Smooth muscle cell (in vitro differentiated cells): ENCODE measurements around the gene FER. TPM values are rescaled to one million over a fixed set of nuclear protein-coding genes. Genes with fewer than 3 reads are reported as not detected.

Experiments
- DNase-seq: peaks from one replicate; lab custom pipeline; 2025; ENCODE audit not compliant: unreplicated experiment; lab: John Stamatoyannopoulos, UW
- H2AFZ ChIP-seq: fragments of 200-600 bp; sonication (generic); 2 replicates; pipeline ENCODE4 v1.6.0; 2016; ENCODE audit warnings: antibody characterized with exemption, low read depth, mild to moderate bottlenecking
- H3F3A ChIP-seq: fragments of 200-600 bp; sonication (generic); 2 replicates; pipeline ENCODE4 v1.6.0; 2017; ENCODE audit warnings: antibody characterized with exemption, low read depth
- H3K27ac ChIP-seq: fragments of 200-600 bp; sonication (generic); 2 replicates; pipeline ENCODE4 v1.5.1; 2016; ENCODE audit warnings: low read depth, mild to moderate bottlenecking
- H3K27me3 ChIP-seq: fragments of 200-600 bp; sonication (generic); 2 replicates; pipeline ENCODE4 v1.6.1; 2016; ENCODE audit warnings: low read depth, mild to moderate bottlenecking
- H3K36me3 ChIP-seq: fragments of 200-600 bp; sonication (generic); 2 replicates; pipeline ENCODE4 v1.5.1; 2016; ENCODE audit warnings: low read depth
- H3K4me1 ChIP-seq: fragments of 200-600 bp; sonication (generic); 2 replicates; pipeline ENCODE4 v1.5.1; 2016; ENCODE audit warnings: low read depth
- H3K4me2 ChIP-seq: fragments of 200-600 bp; sonication (generic); 2 replicates; pipeline ENCODE4 v1.6.0; 2016; ENCODE audit warnings: mild to moderate bottlenecking
- H3K4me3 ChIP-seq: fragments of 200-600 bp; sonication (generic); 2 replicates; pipeline ENCODE4 v1.5.1; 2016; ENCODE audit warnings: mild to moderate bottlenecking
- H3K79me2 ChIP-seq: fragments of 200-600 bp; sonication (generic); 2 replicates; pipeline ENCODE4 v1.6.0; 2016; ENCODE audit warnings: low read depth, mild to moderate bottlenecking
- H3K9ac ChIP-seq: fragments of 200-600 bp; sonication (generic); 2 replicates; pipeline ENCODE4 v1.6.0; 2016; ENCODE audit warnings: low read depth
- H3K9me3 ChIP-seq: fragments of 200-600 bp; sonication (generic); replicated peaks from 2 replicates; pipeline ENCODE4 v1.5.1; 2016; ENCODE audit warnings: low read depth
- H4K20me1 ChIP-seq: fragments of 200-600 bp; sonication (generic); 2 replicates; pipeline ENCODE4 v1.6.0; 2016; ENCODE audit warnings: low read depth
- WGBS: methylation state at CpG from one replicate; pipeline ENCODE4 v1.1.7; 2016; ENCODE audit warnings: low lambda C conversion rate; 5-methylcytosine and 5-hydroxymethylcytosine counted together
- polyA plus RNA-seq: library from polyadenylated mRNA; unstranded; fragments of >200 nt; fragmentation: Nextera tagmentation; extraction: Ambion mirVana; gene quantifications from 2 replicates; pipeline ENCODE4 v1.2.1, GENCODE V29; 2016
- total RNA-seq: library from RNA; depleted of rRNA; stranded (reverse); fragments of >200 nt; gene quantifications from 2 replicates; pipeline ENCODE4 v1.2.3, GENCODE V29; 2014
- TF ChIP-seq, protein P1 (sequence below): fragments of 200-600 bp; sonication (generic); IDR thresholded peaks from 2 replicates; pipeline ENCODE4 v1.5.1; 2017; ENCODE audit warnings: borderline replicate concordance, mild to moderate bottlenecking, antibody characterized with exemption; ENCODE audit not compliant: insufficient read depth, poor library complexity, severe bottlenecking

Gene FER
- total and polyA plus RNA-seq, 2 experiments from 2014 or later = 15.6 to 16.4 TPM

DNA sequence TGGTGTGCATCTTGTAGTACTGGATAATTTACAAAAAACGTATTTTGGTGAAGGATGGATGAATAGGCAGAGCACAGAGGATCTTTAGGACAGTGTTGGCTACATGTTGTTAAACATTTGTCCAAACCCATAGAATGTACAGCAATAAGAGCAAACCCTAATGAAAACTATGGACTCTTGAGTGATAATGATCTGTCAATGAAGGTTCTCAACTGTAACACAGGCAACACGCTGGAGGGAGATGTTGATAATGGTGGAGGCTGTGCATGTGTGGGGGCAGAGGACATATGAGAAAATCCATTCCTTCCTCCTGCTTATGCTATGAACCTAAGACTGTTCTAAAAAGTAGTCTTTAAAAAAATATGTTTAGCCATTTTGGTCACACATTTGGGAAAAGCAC is 194.0 kb downstream of the FER start:
- H3K9me3 ChIP-seq = no peaks in the 10 kb centered on the region
- no peak overlapping the region for H3K9ac ChIP-seq
- no peaks in the 10 kb centered on the region for H3K79me2 ChIP-seq
- TF ChIP-seq, protein P1, sequence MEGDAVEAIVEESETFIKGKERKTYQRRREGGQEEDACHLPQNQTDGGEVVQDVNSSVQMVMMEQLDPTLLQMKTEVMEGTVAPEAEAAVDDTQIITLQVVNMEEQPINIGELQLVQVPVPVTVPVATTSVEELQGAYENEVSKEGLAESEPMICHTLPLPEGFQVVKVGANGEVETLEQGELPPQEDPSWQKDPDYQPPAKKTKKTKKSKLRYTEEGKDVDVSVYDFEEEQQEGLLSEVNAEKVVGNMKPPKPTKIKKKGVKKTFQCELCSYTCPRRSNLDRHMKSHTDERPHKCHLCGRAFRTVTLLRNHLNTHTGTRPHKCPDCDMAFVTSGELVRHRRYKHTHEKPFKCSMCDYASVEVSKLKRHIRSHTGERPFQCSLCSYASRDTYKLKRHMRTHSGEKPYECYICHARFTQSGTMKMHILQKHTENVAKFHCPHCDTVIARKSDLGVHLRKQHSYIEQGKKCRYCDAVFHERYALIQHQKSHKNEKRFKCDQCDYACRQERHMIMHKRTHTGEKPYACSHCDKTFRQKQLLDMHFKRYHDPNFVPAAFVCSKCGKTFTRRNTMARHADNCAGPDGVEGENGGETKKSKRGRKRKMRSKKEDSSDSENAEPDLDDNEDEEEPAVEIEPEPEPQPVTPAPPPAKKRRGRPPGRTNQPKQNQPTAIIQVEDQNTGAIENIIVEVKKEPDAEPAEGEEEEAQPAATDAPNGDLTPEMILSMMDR = no peak
- no peak overlapping the region for H3K4me2 ChIP-seq
- DNase-seq = no peak
- no peaks in the 10 kb centered on the region for H3K4me1 ChIP-seq
- no peaks in the 10 kb centered on the region for H3K36me3 ChIP-seq
- H2AFZ ChIP-seq = no peak overlapping the region
- H3K27ac ChIP-seq = no peak overlapping the region
- H3F3A ChIP-seq = no peaks in the 10 kb centered on the region
- H3K27me3 ChIP-seq = no peaks in the 10 kb centered on the region
- WGBS = 92% methylated on average over 2 of the region's 2 CpGs
- H3K4me3 ChIP-seq = no peak overlapping the region
- H4K20me1 ChIP-seq = no peaks in the 10 kb centered on the region

DNA sequence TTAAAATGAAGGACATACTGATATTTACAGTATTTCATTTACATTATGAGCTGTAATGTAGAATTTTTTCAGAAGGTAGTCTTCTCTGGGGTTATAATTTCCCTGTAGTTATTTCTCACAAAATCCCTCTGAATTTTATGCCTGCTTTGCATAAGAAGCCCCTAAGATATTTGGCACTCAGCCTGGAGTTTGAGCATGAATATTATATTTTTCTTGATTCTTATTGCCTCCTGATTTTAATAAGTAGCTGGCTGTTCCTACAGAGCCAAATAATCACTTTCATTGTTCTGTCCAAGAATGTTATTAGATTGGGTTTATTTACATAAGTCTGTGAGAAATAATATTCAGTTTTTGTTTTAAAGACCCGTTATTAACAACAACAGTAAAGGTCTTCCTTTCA is 195.0 kb downstream of the FER start:
- H3K9ac ChIP-seq = no peak overlapping the region
- no peak overlapping the region for H2AFZ ChIP-seq
- no peaks in the 10 kb centered on the region for H3F3A ChIP-seq
- no peak overlapping the region for H3K4me2 ChIP-seq
- no peaks in the 10 kb centered on the region for H3K79me2 ChIP-seq
- TF ChIP-seq, protein P1 = no peak
- DNase-seq = no peak
- H3K9me3 ChIP-seq = no peaks in the 10 kb centered on the region
- H3K27ac ChIP-seq = no peak overlapping the region
- no peaks in the 10 kb centered on the region for H3K27me3 ChIP-seq
- H4K20me1 ChIP-seq = no peaks in the 10 kb centered on the region
- 96% methylated on average over 1 of the region's 1 CpG for WGBS
- H3K36me3 ChIP-seq = no peaks in the 10 kb centered on the region
- H3K4me1 ChIP-seq = no peaks in the 10 kb centered on the region
- no peak overlapping the region for H3K4me3 ChIP-seq

GRCh38 chr5:108945094-108945493 is 197.4 kb downstream of the FER start:
- H3K9ac ChIP-seq = no peak overlapping the region
- H3K79me2 ChIP-seq = no peaks in the 10 kb centered on the region
- no peak overlapping the region for H2AFZ ChIP-seq
- 72% methylated on average over 3 of the region's 3 CpGs for WGBS
- H3K27me3 ChIP-seq = no peaks in the 10 kb centered on the region
- no peaks in the 10 kb centered on the region for H3K36me3 ChIP-seq
- no peaks in the 10 kb centered on the region for H3K4me1 ChIP-seq
- TF ChIP-seq, protein P1 = no peak
- no peaks in the 10 kb centered on the region for H3F3A ChIP-seq
- no peaks in the 10 kb centered on the region for H3K9me3 ChIP-seq
- H3K27ac ChIP-seq = no peak overlapping the region
- DNase-seq = no peak
- H3K4me3 ChIP-seq = no peak overlapping the region
- H3K4me2 ChIP-seq = no peak overlapping the region
- H4K20me1 ChIP-seq = no peaks in the 10 kb centered on the region

DNA sequence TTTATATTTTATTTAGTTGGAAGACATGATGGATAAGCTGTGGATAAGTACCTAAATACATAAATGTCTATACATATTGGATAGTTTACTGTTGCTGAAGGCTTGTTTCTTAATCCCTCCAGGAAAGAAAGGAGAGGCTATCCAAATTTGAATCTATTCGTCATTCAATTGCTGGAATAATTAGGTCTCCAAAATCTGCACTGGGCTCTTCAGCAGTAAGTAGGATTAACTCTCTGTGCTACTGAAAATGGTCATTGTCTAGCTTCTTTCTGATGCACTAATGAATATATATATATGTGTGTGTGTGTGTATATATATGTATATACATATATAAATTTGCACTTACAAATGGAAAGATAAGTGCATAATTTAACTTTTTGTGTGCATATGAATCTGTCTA is 198.3 kb downstream of the FER start:
- Histone ChIP-seq H3K4me2 (no peak overlapping the region), H3K9me3 (no peaks in the 10 kb centered on the region), H3K27me3 (no peaks in the 10 kb centered on the region), H3K4me3 (no peak overlapping the region), H4K20me1 (no peaks in the 10 kb centered on the region), H3K4me1 (no peaks in the 10 kb centered on the region), H3K27ac (no peak overlapping the region), H3K79me2 (no peaks in the 10 kb centered on the region), H3K36me3 (no peaks in the 10 kb centered on the region), H3F3A (no peaks in the 10 kb centered on the region), H3K9ac (no peak overlapping the region), H2AFZ (no peak overlapping the region)
- WGBS = 100% methylated on average over 1 of the region's 1 CpG
- TF ChIP-seq, protein P1 = no peak
- no peak for DNase-seq
